Astrocyte (in vitro differentiated cells and primary cell): ENCODE measurements around the gene PHACTR4. TPM values are rescaled to one million over a fixed set of nuclear protein-coding genes. Genes with fewer than 3 reads are reported as not detected.

Source experiments
- DNase-seq: peaks from one replicate; pipeline ENCODE4 v3.0.0-alpha.2; 2010; ENCODE audit warnings: low read depth
- FAIRE-seq: peaks from 2 replicates; lab custom pipeline; 2011; peaks lifted over from hg19 to GRCh38; lab: Jason Lieb, UNC
- H2AFZ ChIP-seq: 2 replicates; pipeline ENCODE4 v1.6.0; 2012; ENCODE audit warnings: low read depth, low read length, inconsistent platforms
- H3K27ac ChIP-seq: 2 replicates; pipeline ENCODE4 v1.5.1; 2011; ENCODE audit warnings: low read depth, low read length, inconsistent platforms
- H3K27me3 ChIP-seq: 2 replicates; pipeline ENCODE4 v1.6.0; 2011; ENCODE audit warnings: low read length, inconsistent platforms; ENCODE audit not compliant: insufficient read depth
- H3K36me3 ChIP-seq: 2 replicates; pipeline ENCODE4 v1.5.1; 2011; ENCODE audit warnings: low read length, inconsistent platforms; ENCODE audit not compliant: insufficient read depth
- H3K4me1 ChIP-seq: 2 replicates; pipeline ENCODE4 v1.5.1; 2011; ENCODE audit warnings: low read length, inconsistent platforms; ENCODE audit not compliant: insufficient read depth
- H3K4me2 ChIP-seq: 2 replicates; pipeline ENCODE4 v1.6.0; 2012; ENCODE audit warnings: low read length, inconsistent platforms
- H3K4me3 ChIP-seq: 2 replicates; pipeline ENCODE4 v1.5.1; 2011; ENCODE audit warnings: low read depth, mild to moderate bottlenecking, low read length, inconsistent platforms; ENCODE audit not compliant: insufficient read depth
- H3K79me2 ChIP-seq: 2 replicates; pipeline ENCODE4 v1.6.0; 2012; ENCODE audit warnings: mild to moderate bottlenecking, low read length, inconsistent platforms; ENCODE audit not compliant: insufficient read depth
- H3K9ac ChIP-seq: 2 replicates; pipeline ENCODE4 v1.6.0; 2012; ENCODE audit warnings: mild to moderate bottlenecking, low read length, inconsistent platforms
- H3K9me3 ChIP-seq: 2 replicates; pipeline ENCODE4 v1.5.1; 2012; ENCODE audit warnings: low read depth, mild to moderate bottlenecking, low read length, inconsistent platforms; ENCODE audit not compliant: insufficient read depth
- H4K20me1 ChIP-seq: 2 replicates; pipeline ENCODE4 v1.6.0; 2012; ENCODE audit warnings: low read length, inconsistent platforms; ENCODE audit not compliant: insufficient read depth
- H3K27ac Mint-ChIP-seq: one replicate; pipeline ENCODE4 v1.8.0; 2021; ENCODE audit warnings: mild to moderate bottlenecking, mixed read lengths; ENCODE audit not compliant: unreplicated experiment
- H3K27me3 Mint-ChIP-seq: one replicate; pipeline ENCODE4 v1.8.0; 2021; ENCODE audit warnings: low read depth, mixed read lengths; ENCODE audit not compliant: unreplicated experiment
- H3K36me3 Mint-ChIP-seq: one replicate; pipeline ENCODE4 v1.8.0; 2021; ENCODE audit warnings: low read depth, mixed read lengths; ENCODE audit not compliant: unreplicated experiment
- H3K4me1 Mint-ChIP-seq: one replicate; pipeline ENCODE4 v1.8.0; 2021; ENCODE audit warnings: low read depth, mixed read lengths; ENCODE audit not compliant: unreplicated experiment
- H3K4me3 Mint-ChIP-seq: one replicate; pipeline ENCODE4 v1.8.0; 2021; ENCODE audit warnings: mild to moderate bottlenecking, moderate library complexity, mixed read lengths; ENCODE audit not compliant: unreplicated experiment
- H3K9me3 Mint-ChIP-seq: one replicate; pipeline ENCODE4 v1.8.0; 2021; ENCODE audit warnings: mild to moderate bottlenecking, mixed read lengths; ENCODE audit not compliant: unreplicated experiment
- CTCF ChIP-seq: IDR thresholded peaks from 2 replicates; pipeline ENCODE4 v1.5.1; 2011; ENCODE audit warnings: low read depth, mild to moderate bottlenecking, inconsistent platforms, low read length, moderate library complexity; ENCODE audit not compliant: insufficient read depth
- EZH2 ChIP-seq: IDR thresholded peaks from 2 replicates; pipeline ENCODE4 v1.6.1; 2012; ENCODE audit warnings: mild to moderate bottlenecking, low read length, inconsistent platforms; ENCODE audit not compliant: insufficient read depth
- total RNA-seq: library from RNA; stranded (reverse); gene quantifications from 2 replicates; pipeline ENCODE4 v1.2.1, GENCODE V29; 2021

PHACTR4 gene
- total RNA-seq, 1 donor from 2014 or later = 78.5 TPM

- Mint-ChIP-seq H3K27me3 (no peaks in the 10 kb centered on the region), H3K9me3 (no peaks in the 10 kb centered on the region), H3K27ac (peak overlapping the region; percentile 12), H3K4me3 (no peak overlapping the region), H3K36me3 (peaks cover 2% of the 10 kb centered on the region), H3K4me1 (peaks cover 24% of the 10 kb centered on the region)
- H3K9me3 ChIP-seq = no peaks in the 10 kb centered on the region
- TF ChIP-seq CTCF (no peak), EZH2 (no peak)
- peaks cover 26% of the 10 kb centered on the region for H4K20me1 ChIP-seq
- FAIRE-seq (no peak), DNase-seq (peak; percentile 45)
- no peaks in the 10 kb centered on the region for H3K4me1 ChIP-seq
- H2AFZ ChIP-seq = no peak overlapping the region
- no peaks in the 10 kb centered on the region for H3K27me3 ChIP-seq
- H3K79me2 ChIP-seq = peaks cover 41% of the 10 kb centered on the region
- H3K9ac ChIP-seq = no peak overlapping the region
- no peak overlapping the region for H3K27ac ChIP-seq
- no peak overlapping the region for H3K4me3 ChIP-seq
- no peak overlapping the region for H3K4me2 ChIP-seq
- H3K36me3 ChIP-seq = no peaks in the 10 kb centered on the region
These were observed 43.2 kb downstream of the PHACTR4 start for GRCh38 chr1:28412731-28413130.

DNA sequence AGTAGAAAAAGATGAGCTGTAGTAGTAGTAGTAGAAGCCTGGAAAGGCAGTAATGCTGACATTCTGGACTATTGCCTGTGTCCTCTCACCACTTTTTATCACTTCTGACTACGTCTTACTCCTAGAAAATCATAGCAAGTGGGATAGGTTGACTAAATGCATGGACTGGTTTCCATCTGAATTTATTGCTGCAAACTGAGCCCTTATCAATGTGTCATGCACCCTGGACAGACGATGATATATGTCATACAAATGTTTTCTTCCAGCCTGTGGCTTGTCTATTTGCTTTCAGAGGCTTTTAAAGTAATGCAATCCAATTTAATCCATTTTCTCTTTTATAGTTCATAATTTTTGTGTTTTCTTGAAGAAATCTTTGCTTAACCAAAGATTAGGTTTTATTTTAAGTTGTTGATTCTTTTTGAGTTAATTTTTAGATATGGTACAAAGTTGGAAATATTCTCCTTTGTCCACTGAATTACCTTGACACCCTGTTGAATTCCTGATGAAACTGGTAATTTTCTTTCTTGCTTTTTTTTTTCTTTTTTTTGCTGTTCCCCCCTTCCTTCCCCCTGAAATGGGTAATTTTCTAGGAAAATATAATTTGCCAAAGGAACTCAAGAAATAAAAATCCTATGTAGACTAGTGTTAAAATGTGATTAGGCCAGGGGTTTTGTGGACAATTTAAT, 47.1 kb downstream of the PHACTR4 start:
- DNase-seq (no peak), FAIRE-seq (no peak)
- H3K4me1 Mint-ChIP-seq = peaks cover 28% of the 10 kb centered on the region
- no peak overlapping the region for H3K4me2 ChIP-seq
- peak overlapping the region; percentile 16 for H3K27ac ChIP-seq
- H3K27me3 ChIP-seq = no peaks in the 10 kb centered on the region
- no peak overlapping the region for H3K4me3 Mint-ChIP-seq
- peak overlapping the region; percentile 99 for H3K27ac Mint-ChIP-seq
- H3K4me1 ChIP-seq = peaks cover under 1% of the 10 kb centered on the region
- no peak overlapping the region for H2AFZ ChIP-seq
- peaks cover 51% of the 10 kb centered on the region for H3K79me2 ChIP-seq
- TF ChIP-seq CTCF (no peak), EZH2 (no peak)
- no peak overlapping the region for H3K4me3 ChIP-seq
- no peaks in the 10 kb centered on the region for H3K9me3 Mint-ChIP-seq
- H3K9me3 ChIP-seq = no peaks in the 10 kb centered on the region
- no peaks in the 10 kb centered on the region for H3K36me3 ChIP-seq
- H3K9ac ChIP-seq = no peak overlapping the region
- peaks cover 26% of the 10 kb centered on the region for H4K20me1 ChIP-seq
- H3K27me3 Mint-ChIP-seq = no peaks in the 10 kb centered on the region
- peaks cover 2% of the 10 kb centered on the region for H3K36me3 Mint-ChIP-seq

DNA sequence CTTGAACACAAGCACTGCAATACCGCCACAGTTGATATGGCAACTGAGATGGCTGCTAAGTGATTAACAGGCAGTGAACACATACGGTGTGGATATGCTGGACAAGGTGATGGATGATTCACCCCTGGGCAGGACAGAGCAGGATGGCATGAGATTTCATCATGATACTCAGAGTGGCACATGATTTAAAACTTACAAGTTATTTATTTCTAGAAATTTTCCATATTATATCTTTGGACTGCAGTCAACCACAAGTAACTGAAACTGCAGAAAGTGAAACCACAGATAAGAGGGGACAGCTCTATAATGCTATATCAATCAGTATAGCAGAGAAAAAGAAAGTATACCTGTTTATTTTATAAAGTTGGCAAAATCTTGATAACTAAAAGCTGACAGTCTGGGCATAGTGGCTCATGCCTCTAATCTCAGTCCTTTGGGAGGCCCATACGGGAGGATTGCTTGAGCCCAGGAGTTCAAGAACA, 47.9 kb downstream of the PHACTR4 start:
- peaks cover 3% of the 10 kb centered on the region for H3K4me1 ChIP-seq
- no peak overlapping the region for H3K4me3 Mint-ChIP-seq
- H3K4me1 Mint-ChIP-seq = peaks cover 30% of the 10 kb centered on the region
- H3K27ac ChIP-seq = no peak overlapping the region
- peaks cover 26% of the 10 kb centered on the region for H4K20me1 ChIP-seq
- no peaks in the 10 kb centered on the region for H3K27me3 ChIP-seq
- peak overlapping the region; percentile 99 for H3K27ac Mint-ChIP-seq
- H3K4me3 ChIP-seq = no peak overlapping the region
- peak; percentile 60 for DNase-seq
- H3K9me3 ChIP-seq = no peaks in the 10 kb centered on the region
- peaks cover 2% of the 10 kb centered on the region for H3K36me3 Mint-ChIP-seq
- H3K4me2 ChIP-seq = peak overlapping the region; percentile 61
- FAIRE-seq = no peak
- TF ChIP-seq EZH2 = no peak
- TF ChIP-seq CTCF = no peak
- H3K9me3 Mint-ChIP-seq = no peaks in the 10 kb centered on the region
- H3K36me3 ChIP-seq = no peaks in the 10 kb centered on the region
- H3K9ac ChIP-seq = no peak overlapping the region
- H3K79me2 ChIP-seq = peaks cover 49% of the 10 kb centered on the region
- H2AFZ ChIP-seq = no peak overlapping the region
- no peaks in the 10 kb centered on the region for H3K27me3 Mint-ChIP-seq
